WTC11 (cell line): ENCODE measurements around the gene UBAP2. TPM values are rescaled to one million over a fixed set of nuclear protein-coding genes. Genes with fewer than 3 reads are reported as not detected.

ENCODE experiments used
- ATAC-seq: fragments of 200-7000 bp; cut with Tn5 transposase; 2 replicates; pipeline ENCODE4 v1.10.0; 2021; ENCODE audit warnings: mild to moderate bottlenecking, moderate library complexity
- CTCF ChIA-PET: fragments of 300-600 bp; sonication (Branson Sonifier 250); formaldehyde crosslinking; loops from one replicate; lab custom pipeline; 2021; ENCODE audit warnings: antibody characterized with exemption; lab: Charles Lee
- POLR2A ChIA-PET: fragments of 350-600 bp; sonication (Branson Sonifier 250); formaldehyde crosslinking; loops from one replicate; lab custom pipeline; 2021; ENCODE audit warnings: antibody characterized with exemption; lab: Charles Lee
- DNase-seq: peaks from one replicate; pipeline ENCODE4 v3.0.0; 2021; ENCODE audit warnings: low spot score
- H3K27ac Mint-ChIP-seq: 2 replicates; pipeline ENCODE4 v1.8.0; 2021; ENCODE audit warnings: mixed read lengths
- H3K27me3 Mint-ChIP-seq: 2 replicates; pipeline ENCODE4 v1.8.0; 2021; ENCODE audit warnings: low read depth, mild to moderate bottlenecking, moderate library complexity, mixed read lengths
- H3K36me3 Mint-ChIP-seq: 2 replicates; pipeline ENCODE4 v1.8.0; 2021; ENCODE audit warnings: mixed read lengths
- H3K4me1 Mint-ChIP-seq: 2 replicates; pipeline ENCODE4 v1.8.0; 2022; ENCODE audit warnings: mixed read lengths
- H3K4me3 Mint-ChIP-seq: 2 replicates; pipeline ENCODE4 v1.8.0; 2021; ENCODE audit warnings: mild to moderate bottlenecking, moderate library complexity, mixed read lengths
- H3K9me3 Mint-ChIP-seq: 2 replicates; pipeline ENCODE4 v1.8.0; 2021; ENCODE audit warnings: mixed read lengths
- HMGA2 ChIP-seq: fragments of 250-450 bp; sonication (Bioruptor Pico); IDR thresholded peaks from 2 replicates; pipeline ENCODE4 v1.4.0; 2021; ENCODE audit warnings: mild to moderate bottlenecking, moderate library complexity
- NFE2L1 ChIP-seq: sonication (generic); formaldehyde crosslinking; IDR thresholded peaks from 2 replicates; pipeline ENCODE4 v1.8.1; 2023; ENCODE audit warnings: missing genetic modification reagents
- ZNF138 ChIP-seq: sonication (generic); formaldehyde crosslinking; conservative IDR thresholded peaks from 2 replicates; pipeline ENCODE4 v1.8.1; 2022; ENCODE audit warnings: mild to moderate bottlenecking, moderate library complexity, missing genetic modification reagents
- ZNF317 ChIP-seq: sonication (generic); formaldehyde crosslinking; IDR thresholded peaks from 2 replicates; pipeline ENCODE4 v1.8.1; 2023; ENCODE audit warnings: low read depth, mild to moderate bottlenecking, moderate library complexity, missing genetic modification reagents, borderline replicate concordance
- ZNF671 ChIP-seq: fragments of 250-450 bp; sonication (Bioruptor Pico); IDR thresholded peaks from 2 replicates; pipeline ENCODE4 v1.8.0; 2021; ENCODE audit warnings: mild to moderate bottlenecking
- total RNA-seq: library from RNA; stranded (reverse); gene quantifications from 3 replicates; pipeline ENCODE4 v1.2.3, GENCODE V29; 2021
- TF ChIP-seq, protein P1 (sequence below): sonication (generic); formaldehyde crosslinking; IDR thresholded peaks from 2 replicates; pipeline ENCODE4 v1.8.0; 2023; ENCODE audit warnings: mild to moderate bottlenecking, missing genetic modification reagents
- TF ChIP-seq, protein P2 (sequence below): sonication (generic); formaldehyde crosslinking; IDR thresholded peaks from 2 replicates; pipeline ENCODE4 v1.8.1; 2023; ENCODE audit warnings: mild to moderate bottlenecking, missing genetic modification reagents
- TF ChIP-seq, protein P3 (sequence below): sonication (generic); formaldehyde crosslinking; IDR thresholded peaks from 2 replicates; pipeline ENCODE4 v1.8.0; 2022; ENCODE audit warnings: missing genetic modification reagents
- TF ChIP-seq, protein P4 (sequence below): sonication (generic); formaldehyde crosslinking; IDR thresholded peaks from 2 replicates; pipeline ENCODE4 v1.8.1; 2022; ENCODE audit warnings: mild to moderate bottlenecking, moderate library complexity, missing genetic modification reagents
- TF ChIP-seq, protein P5 (sequence below): fragments of 250-450 bp; sonication (Bioruptor Pico); IDR thresholded peaks from 2 replicates; pipeline ENCODE4 v1.9.0; 2021; ENCODE audit warnings: mild to moderate bottlenecking
- TF ChIP-seq, protein P6 (sequence below): sonication (generic); formaldehyde crosslinking; IDR thresholded peaks from 2 replicates; pipeline ENCODE4 v1.8.1; 2022; ENCODE audit warnings: mild to moderate bottlenecking, missing genetic modification reagents, moderate library complexity, borderline replicate concordance

UBAP2 gene
- total RNA-seq, 1 experiment from 2014 or later, result 63.9 TPM

DNA sequence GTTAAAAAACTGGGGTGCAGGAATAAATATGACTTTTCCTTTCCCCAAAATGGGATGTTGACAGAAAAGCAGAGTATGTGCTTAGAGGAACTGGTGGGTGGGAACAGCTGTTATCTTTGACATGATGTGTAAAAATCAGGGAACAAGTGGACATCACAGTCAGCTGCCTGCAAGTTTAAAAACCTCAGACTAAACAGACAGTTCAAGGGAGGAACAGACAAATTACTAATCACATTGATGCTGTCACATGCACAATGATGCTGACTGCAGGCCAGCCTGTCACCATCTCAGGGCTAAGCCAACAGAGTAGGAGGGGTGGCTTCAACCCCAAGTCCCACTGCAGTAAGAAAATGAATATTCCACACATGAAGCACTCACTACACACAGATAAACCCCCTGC is 38.2 kb upstream of the UBAP2 start (continued):
- TF ChIP-seq, protein P1, sequence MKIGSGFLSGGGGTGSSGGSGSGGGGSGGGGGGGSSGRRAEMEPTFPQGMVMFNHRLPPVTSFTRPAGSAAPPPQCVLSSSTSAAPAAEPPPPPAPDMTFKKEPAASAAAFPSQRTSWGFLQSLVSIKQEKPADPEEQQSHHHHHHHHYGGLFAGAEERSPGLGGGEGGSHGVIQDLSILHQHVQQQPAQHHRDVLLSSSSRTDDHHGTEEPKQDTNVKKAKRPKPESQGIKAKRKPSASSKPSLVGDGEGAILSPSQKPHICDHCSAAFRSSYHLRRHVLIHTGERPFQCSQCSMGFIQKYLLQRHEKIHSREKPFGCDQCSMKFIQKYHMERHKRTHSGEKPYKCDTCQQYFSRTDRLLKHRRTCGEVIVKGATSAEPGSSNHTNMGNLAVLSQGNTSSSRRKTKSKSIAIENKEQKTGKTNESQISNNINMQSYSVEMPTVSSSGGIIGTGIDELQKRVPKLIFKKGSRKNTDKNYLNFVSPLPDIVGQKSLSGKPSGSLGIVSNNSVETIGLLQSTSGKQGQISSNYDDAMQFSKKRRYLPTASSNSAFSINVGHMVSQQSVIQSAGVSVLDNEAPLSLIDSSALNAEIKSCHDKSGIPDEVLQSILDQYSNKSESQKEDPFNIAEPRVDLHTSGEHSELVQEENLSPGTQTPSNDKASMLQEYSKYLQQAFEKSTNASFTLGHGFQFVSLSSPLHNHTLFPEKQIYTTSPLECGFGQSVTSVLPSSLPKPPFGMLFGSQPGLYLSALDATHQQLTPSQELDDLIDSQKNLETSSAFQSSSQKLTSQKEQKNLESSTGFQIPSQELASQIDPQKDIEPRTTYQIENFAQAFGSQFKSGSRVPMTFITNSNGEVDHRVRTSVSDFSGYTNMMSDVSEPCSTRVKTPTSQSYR (CRISPR knock-in tag), result no peak
- TF ChIP-seq ZNF671 (CRISPR knock-in tag) (no peak), ZNF138 (no peak)
- TF ChIP-seq, protein P2, sequence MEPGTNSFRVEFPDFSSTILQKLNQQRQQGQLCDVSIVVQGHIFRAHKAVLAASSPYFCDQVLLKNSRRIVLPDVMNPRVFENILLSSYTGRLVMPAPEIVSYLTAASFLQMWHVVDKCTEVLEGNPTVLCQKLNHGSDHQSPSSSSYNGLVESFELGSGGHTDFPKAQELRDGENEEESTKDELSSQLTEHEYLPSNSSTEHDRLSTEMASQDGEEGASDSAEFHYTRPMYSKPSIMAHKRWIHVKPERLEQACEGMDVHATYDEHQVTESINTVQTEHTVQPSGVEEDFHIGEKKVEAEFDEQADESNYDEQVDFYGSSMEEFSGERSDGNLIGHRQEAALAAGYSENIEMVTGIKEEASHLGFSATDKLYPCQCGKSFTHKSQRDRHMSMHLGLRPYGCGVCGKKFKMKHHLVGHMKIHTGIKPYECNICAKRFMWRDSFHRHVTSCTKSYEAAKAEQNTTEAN, result no peak
- TF ChIP-seq, protein P3, sequence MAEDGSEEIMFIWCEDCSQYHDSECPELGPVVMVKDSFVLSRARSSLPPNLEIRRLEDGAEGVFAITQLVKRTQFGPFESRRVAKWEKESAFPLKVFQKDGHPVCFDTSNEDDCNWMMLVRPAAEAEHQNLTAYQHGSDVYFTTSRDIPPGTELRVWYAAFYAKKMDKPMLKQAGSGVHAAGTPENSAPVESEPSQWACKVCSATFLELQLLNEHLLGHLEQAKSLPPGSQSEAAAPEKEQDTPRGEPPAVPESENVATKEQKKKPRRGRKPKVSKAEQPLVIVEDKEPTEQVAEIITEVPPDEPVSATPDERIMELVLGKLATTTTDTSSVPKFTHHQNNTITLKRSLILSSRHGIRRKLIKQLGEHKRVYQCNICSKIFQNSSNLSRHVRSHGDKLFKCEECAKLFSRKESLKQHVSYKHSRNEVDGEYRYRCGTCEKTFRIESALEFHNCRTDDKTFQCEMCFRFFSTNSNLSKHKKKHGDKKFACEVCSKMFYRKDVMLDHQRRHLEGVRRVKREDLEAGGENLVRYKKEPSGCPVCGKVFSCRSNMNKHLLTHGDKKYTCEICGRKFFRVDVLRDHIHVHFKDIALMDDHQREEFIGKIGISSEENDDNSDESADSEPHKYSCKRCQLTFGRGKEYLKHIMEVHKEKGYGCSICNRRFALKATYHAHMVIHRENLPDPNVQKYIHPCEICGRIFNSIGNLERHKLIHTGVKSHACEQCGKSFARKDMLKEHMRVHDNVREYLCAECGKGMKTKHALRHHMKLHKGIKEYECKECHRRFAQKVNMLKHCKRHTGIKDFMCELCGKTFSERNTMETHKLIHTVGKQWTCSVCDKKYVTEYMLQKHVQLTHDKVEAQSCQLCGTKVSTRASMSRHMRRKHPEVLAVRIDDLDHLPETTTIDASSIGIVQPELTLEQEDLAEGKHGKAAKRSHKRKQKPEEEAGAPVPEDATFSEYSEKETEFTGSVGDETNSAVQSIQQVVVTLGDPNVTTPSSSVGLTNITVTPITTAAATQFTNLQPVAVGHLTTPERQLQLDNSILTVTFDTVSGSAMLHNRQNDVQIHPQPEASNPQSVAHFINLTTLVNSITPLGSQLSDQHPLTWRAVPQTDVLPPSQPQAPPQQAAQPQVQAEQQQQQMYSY (CRISPR knock-in tag), result no peak
- TF ChIP-seq, protein P4, sequence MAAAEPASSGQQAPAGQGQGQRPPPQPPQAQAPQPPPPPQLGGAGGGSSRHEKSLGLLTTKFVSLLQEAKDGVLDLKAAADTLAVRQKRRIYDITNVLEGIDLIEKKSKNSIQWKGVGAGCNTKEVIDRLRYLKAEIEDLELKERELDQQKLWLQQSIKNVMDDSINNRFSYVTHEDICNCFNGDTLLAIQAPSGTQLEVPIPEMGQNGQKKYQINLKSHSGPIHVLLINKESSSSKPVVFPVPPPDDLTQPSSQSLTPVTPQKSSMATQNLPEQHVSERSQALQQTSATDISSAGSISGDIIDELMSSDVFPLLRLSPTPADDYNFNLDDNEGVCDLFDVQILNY (CRISPR knock-in tag), result no peak

DNA sequence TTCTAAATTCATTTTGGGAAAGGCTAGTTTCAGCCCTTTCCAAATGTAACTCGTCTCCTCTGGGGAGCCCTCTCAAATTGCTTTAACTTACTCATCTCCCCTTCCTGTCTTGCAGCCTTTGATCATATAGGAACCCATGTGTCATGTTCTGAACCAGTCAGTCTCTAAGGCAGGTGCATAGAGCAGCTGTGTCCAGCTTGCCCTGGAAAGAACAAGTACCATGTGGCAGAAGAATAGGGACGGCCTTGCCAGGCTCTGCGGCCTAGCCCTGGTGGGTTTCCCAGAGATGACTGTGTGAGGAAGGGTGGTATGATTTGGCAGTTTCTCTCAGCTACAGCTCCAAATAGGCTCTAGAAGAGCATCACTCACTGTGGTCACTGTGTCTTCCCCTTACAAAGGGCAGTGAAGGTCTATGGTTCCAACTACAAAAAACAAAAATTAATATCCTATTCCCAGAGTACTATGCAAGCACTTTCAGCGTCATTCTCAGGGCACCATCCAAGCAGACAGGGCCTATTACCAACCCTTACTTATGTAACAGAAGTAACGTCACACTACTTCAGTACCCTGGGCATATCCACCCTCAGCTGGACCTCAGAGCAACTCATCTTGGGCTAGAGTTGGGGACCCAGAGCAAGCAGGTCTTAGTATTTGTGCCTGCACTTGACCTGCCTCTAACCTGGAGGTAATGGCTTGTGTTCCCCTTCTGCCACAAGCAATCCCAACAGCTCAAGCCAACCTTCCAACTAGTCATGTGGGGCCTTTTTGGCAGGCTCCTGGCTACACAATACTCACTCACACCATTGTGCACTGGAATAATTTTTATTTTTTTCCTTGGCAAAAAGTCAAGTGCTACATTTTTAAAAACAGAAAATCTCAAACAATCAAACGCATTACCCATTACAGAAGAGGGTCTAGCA is 37.2 kb upstream of the UBAP2 start:
- POLR2A ChIA-PET, result no interaction called here
- Mint-ChIP-seq H3K36me3 (peaks cover 34% of the 10 kb centered on the region), H3K9me3 (no peaks in the 10 kb centered on the region), H3K27ac (peak overlapping the region; percentile 54; the same call in 1 of the 2 replicates), H3K27me3 (no peaks in the 10 kb centered on the region), H3K4me3 (no peak overlapping the region), H3K4me1 (no peaks in the 10 kb centered on the region)
- TF ChIP-seq ZNF317 (CRISPR knock-in tag), result no peak
- TF ChIP-seq, protein P5, sequence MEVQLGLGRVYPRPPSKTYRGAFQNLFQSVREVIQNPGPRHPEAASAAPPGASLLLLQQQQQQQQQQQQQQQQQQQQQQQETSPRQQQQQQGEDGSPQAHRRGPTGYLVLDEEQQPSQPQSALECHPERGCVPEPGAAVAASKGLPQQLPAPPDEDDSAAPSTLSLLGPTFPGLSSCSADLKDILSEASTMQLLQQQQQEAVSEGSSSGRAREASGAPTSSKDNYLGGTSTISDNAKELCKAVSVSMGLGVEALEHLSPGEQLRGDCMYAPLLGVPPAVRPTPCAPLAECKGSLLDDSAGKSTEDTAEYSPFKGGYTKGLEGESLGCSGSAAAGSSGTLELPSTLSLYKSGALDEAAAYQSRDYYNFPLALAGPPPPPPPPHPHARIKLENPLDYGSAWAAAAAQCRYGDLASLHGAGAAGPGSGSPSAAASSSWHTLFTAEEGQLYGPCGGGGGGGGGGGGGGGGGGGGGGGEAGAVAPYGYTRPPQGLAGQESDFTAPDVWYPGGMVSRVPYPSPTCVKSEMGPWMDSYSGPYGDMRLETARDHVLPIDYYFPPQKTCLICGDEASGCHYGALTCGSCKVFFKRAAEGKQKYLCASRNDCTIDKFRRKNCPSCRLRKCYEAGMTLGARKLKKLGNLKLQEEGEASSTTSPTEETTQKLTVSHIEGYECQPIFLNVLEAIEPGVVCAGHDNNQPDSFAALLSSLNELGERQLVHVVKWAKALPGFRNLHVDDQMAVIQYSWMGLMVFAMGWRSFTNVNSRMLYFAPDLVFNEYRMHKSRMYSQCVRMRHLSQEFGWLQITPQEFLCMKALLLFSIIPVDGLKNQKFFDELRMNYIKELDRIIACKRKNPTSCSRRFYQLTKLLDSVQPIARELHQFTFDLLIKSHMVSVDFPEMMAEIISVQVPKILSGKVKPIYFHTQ, result no peak
- TF ChIP-seq HMGA2 (CRISPR knock-in tag), result no peak
- TF ChIP-seq NFE2L1 (CRISPR knock-in tag), result no peak
- TF ChIP-seq, protein P2, result no peak
- TF ChIP-seq, protein P6, sequence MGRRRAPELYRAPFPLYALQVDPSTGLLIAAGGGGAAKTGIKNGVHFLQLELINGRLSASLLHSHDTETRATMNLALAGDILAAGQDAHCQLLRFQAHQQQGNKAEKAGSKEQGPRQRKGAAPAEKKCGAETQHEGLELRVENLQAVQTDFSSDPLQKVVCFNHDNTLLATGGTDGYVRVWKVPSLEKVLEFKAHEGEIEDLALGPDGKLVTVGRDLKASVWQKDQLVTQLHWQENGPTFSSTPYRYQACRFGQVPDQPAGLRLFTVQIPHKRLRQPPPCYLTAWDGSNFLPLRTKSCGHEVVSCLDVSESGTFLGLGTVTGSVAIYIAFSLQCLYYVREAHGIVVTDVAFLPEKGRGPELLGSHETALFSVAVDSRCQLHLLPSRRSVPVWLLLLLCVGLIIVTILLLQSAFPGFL (CRISPR knock-in tag), result no peak
- CTCF ChIA-PET, result interaction anchor here (1.4 to 1.5 kb wide), 3 partner anchors 12 to 170 kb away, joined by 3 to 4 read pairs (median 4); no protein-coding TSS in a partner anchor
- DNase-seq (no peak), ATAC-seq (no peak)
